LNCAP (cell line): ENCODE results near the gene DAP.

Experiments used
- TF ChIP-seq, protein P1 (sequence below): fragments of 450-650 bp; IDR thresholded peaks from 2 replicates; pipeline ENCODE4 v1.5.1; 2017; ENCODE audit warnings: mild to moderate bottlenecking

DAP gene

DNA sequence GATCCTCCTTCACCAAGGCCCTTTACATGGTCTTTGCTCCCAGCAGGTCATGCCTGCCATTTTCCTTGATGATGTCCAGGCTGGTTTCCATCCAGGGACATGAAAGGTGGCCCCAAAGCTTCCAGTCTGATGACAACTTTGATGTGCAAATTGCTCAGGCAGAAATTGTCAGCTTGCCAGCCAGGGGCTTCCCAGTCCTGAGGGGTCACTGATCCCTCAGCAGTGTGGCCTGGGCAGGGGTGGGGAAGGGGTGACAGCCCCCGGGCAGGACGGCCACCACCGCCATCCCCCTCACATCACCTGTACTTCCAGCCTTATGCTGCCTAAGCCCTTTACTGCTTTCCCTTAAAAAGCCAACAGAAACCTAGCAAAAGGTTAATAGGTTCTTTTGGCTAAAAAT is 100.9 kb downstream of the DAP start:
- TF ChIP-seq, protein P1, sequence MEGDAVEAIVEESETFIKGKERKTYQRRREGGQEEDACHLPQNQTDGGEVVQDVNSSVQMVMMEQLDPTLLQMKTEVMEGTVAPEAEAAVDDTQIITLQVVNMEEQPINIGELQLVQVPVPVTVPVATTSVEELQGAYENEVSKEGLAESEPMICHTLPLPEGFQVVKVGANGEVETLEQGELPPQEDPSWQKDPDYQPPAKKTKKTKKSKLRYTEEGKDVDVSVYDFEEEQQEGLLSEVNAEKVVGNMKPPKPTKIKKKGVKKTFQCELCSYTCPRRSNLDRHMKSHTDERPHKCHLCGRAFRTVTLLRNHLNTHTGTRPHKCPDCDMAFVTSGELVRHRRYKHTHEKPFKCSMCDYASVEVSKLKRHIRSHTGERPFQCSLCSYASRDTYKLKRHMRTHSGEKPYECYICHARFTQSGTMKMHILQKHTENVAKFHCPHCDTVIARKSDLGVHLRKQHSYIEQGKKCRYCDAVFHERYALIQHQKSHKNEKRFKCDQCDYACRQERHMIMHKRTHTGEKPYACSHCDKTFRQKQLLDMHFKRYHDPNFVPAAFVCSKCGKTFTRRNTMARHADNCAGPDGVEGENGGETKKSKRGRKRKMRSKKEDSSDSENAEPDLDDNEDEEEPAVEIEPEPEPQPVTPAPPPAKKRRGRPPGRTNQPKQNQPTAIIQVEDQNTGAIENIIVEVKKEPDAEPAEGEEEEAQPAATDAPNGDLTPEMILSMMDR = no peak

DNA sequence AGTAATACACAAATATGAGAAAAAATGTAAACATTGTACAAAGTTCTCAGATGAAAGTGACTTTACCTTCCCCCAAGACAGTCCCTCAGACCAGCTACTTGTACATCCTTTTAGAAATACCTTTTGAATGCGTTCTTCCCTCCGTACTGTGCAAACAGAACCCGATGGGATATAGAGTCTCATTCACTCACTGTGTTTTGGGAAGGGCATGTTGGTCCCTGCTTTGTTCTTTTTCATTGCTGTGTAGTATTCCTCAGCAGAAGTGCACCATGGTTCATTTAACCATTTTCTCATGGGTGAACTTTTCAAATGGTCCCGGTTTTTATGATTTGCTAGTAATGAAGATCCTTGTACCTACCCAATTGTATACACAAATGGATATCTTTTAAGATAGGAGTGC is 102.8 kb downstream of the DAP start:
- TF ChIP-seq, protein P1 = no peak

DNA sequence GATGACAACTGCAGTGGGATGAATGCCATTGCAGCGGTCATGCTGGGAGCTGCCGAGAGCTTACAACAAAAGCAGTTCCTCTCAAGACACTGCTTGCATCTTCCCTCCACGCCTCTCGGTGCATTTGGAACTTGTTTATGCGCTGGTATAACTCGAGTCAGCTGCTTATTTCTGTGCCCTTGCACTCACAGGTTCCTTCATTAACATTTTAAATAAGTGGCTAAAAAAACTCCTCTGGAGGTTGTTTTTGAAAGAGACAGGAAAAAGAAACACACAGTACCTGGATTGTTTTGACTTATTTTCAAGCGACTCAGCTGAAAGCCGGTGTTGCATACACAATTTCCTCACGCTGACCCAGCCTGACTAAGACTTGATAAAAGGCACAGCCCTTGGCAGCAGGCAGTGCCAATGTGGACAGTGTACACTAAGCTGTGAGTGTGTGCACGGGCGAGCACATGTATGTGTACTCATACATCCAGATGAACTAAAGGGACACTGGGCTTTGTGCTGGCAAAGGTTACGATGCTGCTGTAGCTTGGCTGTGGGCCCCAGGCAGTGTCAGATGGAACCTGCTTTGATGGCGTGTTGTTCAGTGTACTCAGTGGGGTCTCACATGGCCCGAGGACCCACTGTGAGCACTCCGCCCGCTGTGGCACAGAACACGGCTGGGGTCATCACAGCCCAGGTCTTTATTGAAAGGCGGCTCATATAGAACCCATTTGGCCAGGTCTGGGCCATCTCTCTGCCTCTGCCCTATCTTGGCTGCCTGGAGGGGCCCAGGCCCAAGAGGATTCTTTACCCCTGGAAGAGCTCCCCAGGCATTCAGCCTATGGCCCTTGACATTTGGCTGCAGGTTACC is 104.8 kb downstream of the DAP start:
- TF ChIP-seq, protein P1 = no peak

DNA sequence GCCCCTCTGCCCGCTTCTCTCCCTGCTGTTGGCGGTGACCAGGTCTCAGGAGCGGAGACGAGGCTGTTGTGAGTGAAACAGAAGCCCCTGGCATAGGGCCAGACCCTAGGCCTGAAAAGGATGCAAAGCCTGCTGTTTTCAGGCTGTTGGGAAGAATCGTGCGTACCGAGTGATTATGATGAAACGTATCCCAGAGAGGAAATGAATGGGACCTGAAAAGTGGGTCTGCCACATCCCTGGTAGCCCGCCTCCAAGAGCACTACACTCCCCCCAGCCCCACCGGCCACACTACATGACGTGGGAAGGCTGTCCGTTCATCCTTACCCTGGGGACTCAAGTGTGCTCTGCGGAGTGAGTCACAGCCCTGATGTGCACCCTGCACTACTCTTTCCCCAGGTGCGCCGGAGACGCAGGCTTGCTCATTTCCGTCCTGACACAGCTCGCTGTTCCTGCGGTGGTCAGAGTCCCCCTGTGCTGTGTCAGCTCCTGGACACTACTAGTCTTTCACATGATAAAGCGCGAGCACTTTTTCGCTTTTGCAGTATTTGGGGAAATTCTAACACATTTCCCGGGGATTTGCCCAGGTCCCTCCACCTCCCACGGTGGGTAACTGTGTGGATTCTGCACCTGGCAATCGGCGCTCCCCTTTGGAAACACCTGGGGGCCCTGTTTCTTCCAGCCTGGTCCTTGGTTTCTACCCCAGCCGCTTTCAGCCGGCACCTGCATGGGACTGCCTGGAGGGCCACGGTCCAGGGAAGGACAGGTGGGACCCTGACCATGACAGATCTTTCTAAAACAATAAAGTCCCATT is 105.7 kb downstream of the DAP start:
- TF ChIP-seq, protein P1 = no peak

DNA sequence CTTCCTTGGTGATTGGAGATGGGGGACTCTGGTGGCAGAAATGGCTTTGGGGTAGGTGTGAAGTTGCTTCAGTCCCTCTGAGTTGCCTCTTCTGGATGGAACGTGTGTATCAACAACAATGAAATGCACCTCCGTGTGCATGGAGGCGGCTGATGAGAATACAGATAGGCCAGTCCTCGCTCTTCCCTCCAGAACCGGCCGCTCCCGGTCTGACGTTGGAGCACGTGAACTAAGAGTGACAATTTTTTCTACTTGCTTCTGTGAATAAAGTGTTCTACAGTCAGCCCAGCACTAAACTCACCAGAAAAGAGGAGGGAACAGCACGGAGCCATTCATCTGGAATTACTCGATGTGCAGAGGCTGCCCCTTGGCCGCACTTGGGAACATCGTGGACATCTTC is 106.5 kb downstream of the DAP start:
- TF ChIP-seq, protein P1 = no peak

DNA sequence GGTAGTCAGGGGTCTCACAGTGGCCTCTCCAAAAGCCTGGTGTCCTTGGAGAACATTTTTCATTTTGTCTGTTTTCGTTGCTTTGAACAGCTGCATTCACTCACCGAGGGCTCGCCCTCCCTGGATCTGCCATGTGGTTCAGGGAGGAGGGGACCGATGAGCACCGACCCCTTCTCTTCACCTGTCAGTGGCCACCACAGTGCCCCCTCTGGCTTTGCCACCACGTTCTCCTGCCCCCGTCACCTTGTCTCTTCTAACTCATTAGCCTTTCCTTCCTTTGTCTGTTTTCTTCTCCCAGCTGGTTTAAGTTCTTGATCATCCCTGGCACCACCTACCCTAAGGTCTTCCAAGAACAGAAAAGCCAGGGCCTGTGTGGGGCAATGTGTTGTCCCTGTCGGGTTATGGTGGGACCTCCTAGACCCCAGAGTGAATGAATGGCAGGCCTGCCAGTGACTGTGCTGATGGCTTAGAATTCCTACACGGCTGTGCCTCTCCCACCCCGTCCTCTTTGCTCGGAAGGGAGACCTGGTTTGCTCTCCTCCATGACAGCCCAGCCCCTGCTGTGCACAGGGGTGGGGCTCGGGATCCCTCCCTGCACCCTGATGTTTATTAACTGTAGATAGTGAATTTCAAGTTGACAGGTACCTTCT is 107.2 kb downstream of the DAP start:
- TF ChIP-seq, protein P1 = no peak

DNA sequence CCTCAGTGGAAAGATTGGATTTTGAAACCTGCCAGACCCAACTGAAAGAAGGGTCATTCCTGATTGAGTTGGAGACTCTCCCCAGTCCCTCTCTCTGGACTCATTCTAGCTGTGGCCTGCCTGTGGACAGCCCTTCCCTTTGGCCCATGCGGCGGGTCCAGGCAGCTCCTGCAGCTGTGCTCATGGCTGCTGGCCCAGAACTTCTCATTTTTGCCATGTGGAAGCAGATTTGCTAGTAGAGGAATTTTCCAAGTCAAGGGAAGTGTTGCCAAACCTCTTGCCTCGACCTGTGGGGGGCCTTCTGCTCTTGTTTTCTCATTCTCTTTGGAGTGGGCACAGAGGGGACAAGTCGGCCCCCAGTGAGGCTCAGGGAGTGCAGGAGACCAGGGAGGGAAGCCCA is 108.0 kb downstream of the DAP start:
- TF ChIP-seq, protein P1 = no peak
